MCF 10A (cell line): ENCODE measurements around the gene GRM8. TPM values are rescaled to one million over a fixed set of nuclear protein-coding genes. Genes with fewer than 3 reads are reported as not detected.
"Not testable (repeated sequence)": the region's sequence is repeated elsewhere in the genome, so short reads cannot be mapped to it uniquely, and the experiment has no call there.

Experiments used
- BruUV-seq: library from RNA; stranded (reverse); fragments of 400-500 nt; replicated peaks from 2 replicates; lab custom pipeline; 2021; lab: Mats Ljungman, UMichigan
- CTCF ChIA-PET: fragments of 300-600 bp; sonication (Branson Sonifier 250); formaldehyde crosslinking; extraction: SDS; loops from one replicate; lab custom pipeline; 2021; ENCODE audit warnings: antibody characterized with exemption, inconsistent platforms; lab: Yijun Ruan, JAX
- POLR2A ChIA-PET: fragments of 300-600, 350-650 bp; sonication (Branson Sonifier 250); formaldehyde crosslinking; extraction: SDS; loops from one replicate; lab custom pipeline; 2020; ENCODE audit warnings: antibody characterized with exemption, inconsistent platforms; lab: Yijun Ruan, JAX
- DNase-seq: peaks from one replicate; pipeline ENCODE4 v3.0.0-alpha.2; 2018; ENCODE audit not compliant: unreplicated experiment
- H3K27ac Mint-ChIP-seq: one replicate; pipeline ENCODE4 v1.8.0; 2022; ENCODE audit warnings: mild to moderate bottlenecking, low read depth, mixed read lengths; ENCODE audit not compliant: unreplicated experiment
- H3K27me3 Mint-ChIP-seq: one replicate; pipeline ENCODE4 v1.8.0; 2022; ENCODE audit warnings: mixed read lengths; ENCODE audit not compliant: insufficient read depth, unreplicated experiment
- H3K36me3 Mint-ChIP-seq: one replicate; pipeline ENCODE4 v1.8.0; 2022; ENCODE audit warnings: mild to moderate bottlenecking, moderate library complexity, mixed read lengths; ENCODE audit not compliant: insufficient read depth, unreplicated experiment
- H3K4me1 Mint-ChIP-seq: one replicate; pipeline ENCODE4 v1.8.0; 2022; ENCODE audit warnings: mixed read lengths; ENCODE audit not compliant: insufficient read depth, unreplicated experiment
- H3K4me3 Mint-ChIP-seq: one replicate; pipeline ENCODE4 v1.8.0; 2022; ENCODE audit warnings: mild to moderate bottlenecking, moderate library complexity, mixed read lengths; ENCODE audit not compliant: unreplicated experiment
- H3K9me3 Mint-ChIP-seq: one replicate; pipeline ENCODE4 v1.8.0; 2022; ENCODE audit warnings: mixed read lengths; ENCODE audit not compliant: unreplicated experiment
- CTCF ChIP-seq: fragments of 200-600 bp; IDR thresholded peaks from one replicate; pipeline ENCODE4 v1.8.0; 2022; ENCODE audit warnings: antibody characterized with exemption, mild to moderate bottlenecking; ENCODE audit not compliant: unreplicated experiment
- intact Hi-C: fragments of 100-400 bp; cut with micrococcal nuclease; formaldehyde crosslinking; loops from 2 replicates; pipeline ENCODE4 v1.14.1; 2022
- total RNA-seq: library from RNA; stranded (reverse); gene quantifications from 2 replicates; pipeline ENCODE4 v1.2.3, GENCODE V29; 2022

The GRM8 gene
- total RNA-seq, 1 experiment from 2014 or later: not detected

- no peaks in the 10 kb centered on the region for H3K9me3 Mint-ChIP-seq
- no peak for DNase-seq
- H3K4me1 Mint-ChIP-seq: no peaks in the 10 kb centered on the region
- CTCF ChIA-PET: no interaction called here
- no peak overlapping the region for H3K27ac Mint-ChIP-seq
- POLR2A ChIA-PET: no interaction called here
- TF ChIP-seq CTCF: no peak
- no peaks in the 10 kb centered on the region for H3K36me3 Mint-ChIP-seq
- H3K4me3 Mint-ChIP-seq: no peak overlapping the region
- intact Hi-C loops: no loop called here
- no TSS peak for BruUV-seq
- no peaks in the 10 kb centered on the region for H3K27me3 Mint-ChIP-seq
Measured at GRCh38 chr7:126685596-126685995, 567.1 kb downstream of the GRM8 start.

- no TSS peak for BruUV-seq
- Mint-ChIP-seq H3K27me3 (no peaks in the 10 kb centered on the region), H3K36me3 (no peaks in the 10 kb centered on the region), H3K4me3 (no peak overlapping the region), H3K27ac (no peak overlapping the region), H3K4me1 (no peaks in the 10 kb centered on the region), H3K9me3 (no peaks in the 10 kb centered on the region)
- intact Hi-C loops: no loop called here
- POLR2A ChIA-PET: no interaction called here
- no peak for DNase-seq
- TF ChIP-seq CTCF: no peak
- CTCF ChIA-PET: no interaction called here
Measured at GRCh38 chr7:126685018-126685573, 567.6 kb downstream of the GRM8 start.

DNA sequence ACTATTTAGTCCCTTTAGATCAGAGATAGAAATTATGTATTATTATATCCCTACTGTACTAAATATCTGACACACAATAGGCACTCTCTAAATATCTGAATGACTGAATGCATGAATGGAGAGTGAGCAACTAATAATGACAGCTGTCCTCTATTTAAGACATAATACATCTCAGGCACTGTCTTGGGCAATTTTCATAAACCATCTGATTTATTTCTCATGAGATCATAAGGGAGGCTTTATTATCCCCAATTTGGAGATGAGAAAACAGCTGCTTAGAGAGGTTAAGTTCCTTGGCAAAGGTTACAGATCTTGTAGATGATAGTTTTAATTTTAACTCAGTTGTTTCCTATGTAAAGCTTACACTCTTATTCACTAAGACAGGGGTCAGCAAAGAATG lies 570.6 kb downstream of the GRM8 start:
- Mint-ChIP-seq H3K9me3 (no peaks in the 10 kb centered on the region), H3K36me3 (no peaks in the 10 kb centered on the region), H3K27ac (no peak overlapping the region), H3K4me3 (no peak overlapping the region), H3K27me3 (no peaks in the 10 kb centered on the region), H3K4me1 (no peaks in the 10 kb centered on the region)
- no peak for DNase-seq
- no TSS peak for BruUV-seq
- ChIA-PET CTCF (interaction anchor here (0.7 kb wide), 1 partner anchor 1468 kb away, joined by 4 read pairs; no protein-coding TSS in a partner anchor), POLR2A (no interaction called here)
- intact Hi-C loops: no loop called here
- TF ChIP-seq CTCF: no peak

- H3K36me3 Mint-ChIP-seq, H3K4me1 Mint-ChIP-seq, BruUV-seq, H3K27ac Mint-ChIP-seq, DNase-seq, H3K27me3 Mint-ChIP-seq, H3K9me3 Mint-ChIP-seq, intact Hi-C loops, H3K4me3 Mint-ChIP-seq, POLR2A ChIA-PET: not testable (repeated sequence)
- CTCF ChIA-PET: interaction anchor here (0.6 kb wide), 1 partner anchor 733 kb away, joined by 3 read pairs; no protein-coding TSS in a partner anchor
Measured at GRCh38 chr7:126668762-126669161, 584.0 kb downstream of the GRM8 start.
